Middle frontal gyrus (tissue), 1 donor: Measurements from ENCODE around the gene RANGRF.
A peak's percentile ranks its signal among the peaks of the same experiment; 100 is the strongest.

Experiments used
- DNase-seq: peaks from one replicate; pipeline ENCODE4 v3.0.0-alpha.2; 2015; ENCODE audit warnings: low spot score; ENCODE audit errors: extremely low spot score

RANGRF gene

GRCh38 chr17:8273884-8274444, 14.5 kb upstream of the RANGRF start:
- DNase-seq: no peak

GRCh38 chr17:8274816-8275215, 13.7 kb upstream of the RANGRF start:
- no peak for DNase-seq

- no peak for DNase-seq
These were observed 12.8 kb upstream of the RANGRF start for GRCh38 chr17:8275421-8276290.

- no peak for DNase-seq
These were observed 11.2 kb upstream of the RANGRF start for GRCh38 chr17:8277317-8277716.

- no peak for DNase-seq
These were observed 6.1 kb upstream of the RANGRF start for GRCh38 chr17:8282345-8282744.

- no peak for DNase-seq
These were observed 5.1 kb upstream of the RANGRF start for GRCh38 chr17:8283356-8283755.

- no peak for DNase-seq
These were observed 4.3 kb upstream of the RANGRF start for GRCh38 chr17:8284126-8284525.

- DNase-seq: no peak
These were observed 2.9 kb upstream of the RANGRF start for GRCh38 chr17:8285270-8286181.

- no peak for DNase-seq
These were observed 677 bp upstream of the RANGRF start for GRCh38 chr17:8287651-8288335.

GRCh38 chr17:8289103-8289397, 580 bp downstream of the RANGRF start:
- no peak for DNase-seq

GRCh38 chr17:8290043-8290442, 1.6 kb downstream of the RANGRF start:
- DNase-seq: no peak

- no peak for DNase-seq
These were observed 4.3 kb downstream of the RANGRF start for GRCh38 chr17:8292639-8293395.

GRCh38 chr17:8294361-8294760, 5.9 kb downstream of the RANGRF start:
- no peak for DNase-seq

GRCh38 chr17:8294814-8295316, 6.4 kb downstream of the RANGRF start:
- DNase-seq: no peak

- DNase-seq: no peak
These were observed 11.8 kb downstream of the RANGRF start for GRCh38 chr17:8300226-8300625.

GRCh38 chr17:8300627-8301242, 12.3 kb downstream of the RANGRF start:
- DNase-seq: peak; percentile 28

- no peak for DNase-seq
These were observed 22.2 kb downstream of the RANGRF start for GRCh38 chr17:8310601-8311123.

GRCh38 chr17:8311131-8311790, 22.8 kb downstream of the RANGRF start:
- DNase-seq: no peak

- DNase-seq: no peak
These were observed 23.8 kb downstream of the RANGRF start for GRCh38 chr17:8312251-8312650.
